ENCODE measurements around the gene CDON.
"Not testable (repeated sequence)": the region's sequence is repeated elsewhere in the genome, so short reads cannot be mapped to it uniquely, and the experiment has no call there.

CDON gene

GRCh38 chr11:125995313-125995712 is 67.4 kb downstream of the CDON start:
- no peak for DNase-seq (ENCODE audit: low read depth in 3 of 3)

GRCh38 chr11:125994509-125994908 is 68.2 kb downstream of the CDON start:
- no peak for DNase-seq (ENCODE audit: low read depth in 3 of 3)

- DNase-seq (ENCODE audit: low read depth in 3 of 3): no peak
Measured at GRCh38 chr11:125992893-125993292, 69.8 kb downstream of the CDON start.

GRCh38 chr11:125990244-125990643 is 72.4 kb downstream of the CDON start:
- no peak for DNase-seq (ENCODE audit: low read depth in 3 of 3)

GRCh38 chr11:125987066-125987641 is 75.5 kb downstream of the CDON start:
- no peak for DNase-seq (ENCODE audit: low read depth in 3 of 3)

- DNase-seq (ENCODE audit: low read depth in 3 of 3): not testable (repeated sequence)
Measured at GRCh38 chr11:125985956-125986355, 76.7 kb downstream of the CDON start.

GRCh38 chr11:125982348-125982730 is 80.3 kb downstream of the CDON start:
- no peak for DNase-seq (ENCODE audit: low read depth in 3 of 3)

- DNase-seq (ENCODE audit: low read depth in 3 of 3): no peak
Measured at GRCh38 chr11:125980436-125980835, 82.2 kb downstream of the CDON start.

- DNase-seq (ENCODE audit: low read depth in 3 of 3): no peak
Measured at GRCh38 chr11:125979511-125979910, 83.2 kb downstream of the CDON start.

GRCh38 chr11:125978778-125979407 is 83.8 kb downstream of the CDON start:
- DNase-seq (ENCODE audit: low read depth in 3 of 3): no peak

GRCh38 chr11:125978181-125978716 is 84.4 kb downstream of the CDON start:
- DNase-seq (ENCODE audit: low read depth in 3 of 3): no peak

GRCh38 chr11:125977333-125977732 is 85.3 kb downstream of the CDON start:
- DNase-seq (ENCODE audit: low read depth in 3 of 3): no peak

- no peak for DNase-seq (ENCODE audit: low read depth in 3 of 3)
Measured at GRCh38 chr11:125976156-125976555, 86.5 kb downstream of the CDON start.

GRCh38 chr11:125975634-125976033 is 87.0 kb downstream of the CDON start:
- no peak for DNase-seq (ENCODE audit: low read depth in 3 of 3)

- DNase-seq (ENCODE audit: low read depth in 3 of 3): no peak
Measured at GRCh38 chr11:125974284-125974683, 88.4 kb downstream of the CDON start.

GRCh38 chr11:125971618-125972017 is 91.0 kb downstream of the CDON start:
- no peak for DNase-seq (ENCODE audit: low read depth in 3 of 3)

- no peak for DNase-seq (ENCODE audit: low read depth in 3 of 3)
Measured at GRCh38 chr11:125968354-125968753, 94.3 kb downstream of the CDON start.

GRCh38 chr11:125967515-125967914 is 95.2 kb downstream of the CDON start:
- no peak for DNase-seq (ENCODE audit: low read depth in 3 of 3)

- DNase-seq (ENCODE audit: low read depth in 3 of 3): no peak
Measured at GRCh38 chr11:125960771-125961170, 101.9 kb downstream of the CDON start.

GRCh38 chr11:125959931-125960330 is 102.7 kb downstream of the CDON start:
- no peak for DNase-seq (ENCODE audit: low read depth in 3 of 3)

GRCh38 chr11:125959511-125959910 is 103.2 kb downstream of the CDON start:
- DNase-seq (ENCODE audit: low read depth in 3 of 3): no peak

- DNase-seq (ENCODE audit: low read depth in 3 of 3): no peak
Measured at GRCh38 chr11:125958872-125959400, 103.7 kb downstream of the CDON start.

- DNase-seq (ENCODE audit: low read depth in 3 of 3): no peak
Measured at GRCh38 chr11:125957618-125958332, 104.9 kb downstream of the CDON start.

All from stimulated activated CD4-positive, alpha-beta T cell treated with anti-CD3 and anti-CD28 coated beads, TNF-alpha, amount 100 ng/mL, for 4 hours (primary cell).